Activated CD4-positive, alpha-beta T cell treated with anti-CD3 and anti-CD28 coated beads, Interleukin-2, amount 50 U/mL, for 1 hour (primary cell): ENCODE results near the gene MBP.

Experiments
- DNase-seq: peaks from one replicate; pipeline ENCODE4 v3.0.0-alpha.2; 2020

MBP gene

DNA sequence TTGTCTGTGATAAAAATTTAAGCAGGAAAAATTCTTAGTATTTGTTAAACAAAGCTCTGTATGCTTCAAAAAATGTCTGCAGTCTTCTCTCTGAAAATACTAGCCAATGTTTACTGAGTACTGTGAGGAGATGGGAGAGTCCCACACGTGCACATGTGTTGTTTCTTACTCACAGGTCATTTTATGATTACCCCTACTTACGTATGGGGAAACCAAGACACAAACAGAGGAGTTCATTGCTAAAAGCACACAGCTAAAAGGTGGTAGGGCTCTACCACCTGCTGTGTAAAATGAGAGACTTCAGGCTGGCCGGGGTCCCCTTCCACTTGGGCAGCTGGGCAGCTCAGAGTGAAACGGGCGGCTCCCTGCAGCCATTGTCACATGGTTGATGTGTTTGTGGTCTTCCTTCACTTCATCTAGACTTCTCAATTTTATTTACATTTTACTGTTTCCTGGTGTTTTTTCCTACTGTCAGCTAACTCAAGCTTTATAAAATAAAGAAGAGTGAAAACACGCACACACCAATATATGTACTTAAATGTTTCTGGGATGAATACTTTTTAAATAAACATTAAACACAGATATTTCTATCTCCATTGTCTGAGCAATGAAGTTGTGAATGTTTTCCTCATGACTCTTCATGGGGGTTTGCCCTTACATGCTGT, 71.2 kb downstream of the MBP start:
- DNase-seq = no peak

DNA sequence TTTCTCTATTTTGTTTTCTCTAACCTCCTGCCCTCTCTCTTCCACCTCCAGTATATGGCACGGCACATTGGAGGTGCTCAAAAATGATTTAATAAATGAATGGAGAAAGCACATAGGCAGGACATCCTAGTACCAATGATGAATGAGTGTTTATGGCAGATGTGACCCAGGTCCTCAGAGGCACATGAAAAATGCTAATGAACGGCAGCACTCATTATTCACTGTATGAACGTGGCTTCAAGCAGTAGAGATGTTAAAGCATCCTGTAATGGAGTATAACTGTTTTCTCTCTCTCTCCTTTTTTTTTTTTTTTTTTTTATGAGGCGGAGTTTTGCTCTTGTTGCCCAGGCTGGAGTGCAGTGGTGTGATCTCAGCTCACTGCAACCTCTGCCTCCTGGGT, 72.4 kb downstream of the MBP start:
- no peak for DNase-seq

DNA sequence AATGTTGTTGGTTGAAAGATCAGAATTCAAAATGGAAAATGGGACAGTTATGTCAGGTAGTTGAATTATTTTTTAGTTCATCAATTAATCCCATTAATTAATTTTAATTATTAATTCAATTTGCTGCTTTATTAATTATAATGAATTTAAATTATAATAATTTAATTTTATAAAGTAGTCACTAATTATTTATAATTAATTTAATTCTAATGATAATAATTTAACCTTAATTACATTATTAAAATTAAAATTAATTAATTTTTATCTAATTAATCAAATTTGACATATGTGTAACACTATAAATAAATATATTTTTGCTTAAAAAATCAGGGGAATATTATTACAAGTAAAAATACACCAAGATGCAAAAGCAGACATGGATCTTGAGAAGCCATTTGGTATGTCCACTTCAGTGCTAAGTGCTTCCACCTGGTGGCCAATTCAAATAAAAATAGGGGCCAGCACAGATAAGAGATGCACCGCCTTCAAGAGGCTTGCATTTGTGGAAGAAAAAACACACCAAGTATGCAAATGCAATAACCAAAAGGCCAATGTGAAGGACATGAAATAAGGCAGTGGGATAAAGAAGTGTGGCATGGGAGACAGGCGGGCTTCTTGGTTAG, 73.2 kb downstream of the MBP start:
- DNase-seq = no peak

DNA sequence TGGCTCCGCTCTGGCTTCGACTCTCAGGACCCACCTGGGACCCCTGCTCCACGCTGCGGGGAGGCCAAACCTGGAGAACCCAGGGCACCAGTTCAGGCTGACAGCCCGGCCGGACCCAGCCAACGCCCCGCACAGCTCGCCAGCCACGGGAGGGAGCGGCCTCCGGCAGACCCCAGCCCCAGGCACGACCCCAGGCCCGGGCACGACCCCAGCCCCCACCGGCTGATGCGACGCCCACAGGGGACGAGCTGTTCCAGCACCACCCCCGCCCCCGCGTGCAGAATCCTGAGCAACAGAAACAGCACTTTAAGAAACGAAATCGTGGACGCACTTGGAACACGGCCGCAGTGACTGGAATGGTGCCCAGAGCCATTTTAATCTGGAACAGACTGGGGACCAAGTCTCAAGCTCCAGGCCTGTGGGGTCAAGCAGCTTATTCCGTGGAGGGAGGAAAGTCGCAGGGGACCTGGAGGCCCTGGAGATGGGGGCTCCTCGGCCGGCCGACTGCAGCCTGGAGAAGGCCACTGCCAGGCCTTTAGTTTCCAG, 74.2 kb downstream of the MBP start:
- DNase-seq = no peak

DNA sequence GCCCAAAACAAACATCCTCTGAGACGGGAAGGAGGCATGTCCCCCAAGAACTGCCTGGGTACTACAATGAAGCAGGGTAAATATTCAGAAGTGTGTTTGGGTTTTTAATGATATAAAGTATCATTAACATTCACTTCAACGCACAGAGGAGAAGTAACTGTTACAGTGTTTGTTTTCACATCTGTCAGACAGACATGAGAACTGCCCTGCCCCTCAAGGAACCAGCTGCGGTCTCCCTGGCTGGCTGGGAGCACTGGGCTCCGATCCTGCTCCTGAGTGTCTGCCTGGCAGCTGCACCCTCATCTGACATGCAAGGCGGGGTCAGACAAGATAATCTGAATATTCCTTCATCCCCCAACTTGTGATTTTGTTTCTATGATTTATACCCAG, 75.6 kb downstream of the MBP start:
- DNase-seq = no peak

DNA sequence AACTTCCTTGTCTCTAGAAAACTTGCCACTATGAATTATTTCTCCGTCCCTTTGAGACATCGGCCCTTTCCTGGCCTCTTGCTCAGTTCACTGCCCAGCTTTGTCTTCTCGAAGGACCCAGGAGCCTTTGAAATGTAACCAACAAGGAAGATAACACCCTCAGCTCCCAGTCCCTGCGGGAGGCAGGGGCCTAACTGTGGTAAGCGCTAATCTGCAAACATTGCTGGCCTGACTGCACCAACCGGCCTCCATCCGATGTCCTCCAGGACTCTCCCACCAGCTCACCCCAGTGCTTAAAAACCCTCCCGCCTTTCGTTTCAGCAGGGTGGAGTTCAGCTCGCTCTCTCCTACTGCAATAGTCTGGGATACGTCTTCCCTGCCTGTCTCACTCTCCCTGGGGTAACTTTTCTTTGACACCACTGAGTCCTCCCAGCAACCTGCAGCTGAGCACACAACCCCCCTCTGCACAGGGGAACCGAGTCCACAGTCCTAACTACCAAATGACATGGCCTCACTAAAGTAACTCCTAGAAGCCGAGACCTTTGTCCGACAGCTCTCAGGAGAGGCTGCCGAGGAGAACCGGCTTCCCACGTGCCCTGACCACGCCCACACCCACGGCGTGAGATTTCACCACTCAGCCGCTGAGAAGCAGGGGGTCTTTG, 76.1 kb downstream of the MBP start:
- DNase-seq = no peak

DNA sequence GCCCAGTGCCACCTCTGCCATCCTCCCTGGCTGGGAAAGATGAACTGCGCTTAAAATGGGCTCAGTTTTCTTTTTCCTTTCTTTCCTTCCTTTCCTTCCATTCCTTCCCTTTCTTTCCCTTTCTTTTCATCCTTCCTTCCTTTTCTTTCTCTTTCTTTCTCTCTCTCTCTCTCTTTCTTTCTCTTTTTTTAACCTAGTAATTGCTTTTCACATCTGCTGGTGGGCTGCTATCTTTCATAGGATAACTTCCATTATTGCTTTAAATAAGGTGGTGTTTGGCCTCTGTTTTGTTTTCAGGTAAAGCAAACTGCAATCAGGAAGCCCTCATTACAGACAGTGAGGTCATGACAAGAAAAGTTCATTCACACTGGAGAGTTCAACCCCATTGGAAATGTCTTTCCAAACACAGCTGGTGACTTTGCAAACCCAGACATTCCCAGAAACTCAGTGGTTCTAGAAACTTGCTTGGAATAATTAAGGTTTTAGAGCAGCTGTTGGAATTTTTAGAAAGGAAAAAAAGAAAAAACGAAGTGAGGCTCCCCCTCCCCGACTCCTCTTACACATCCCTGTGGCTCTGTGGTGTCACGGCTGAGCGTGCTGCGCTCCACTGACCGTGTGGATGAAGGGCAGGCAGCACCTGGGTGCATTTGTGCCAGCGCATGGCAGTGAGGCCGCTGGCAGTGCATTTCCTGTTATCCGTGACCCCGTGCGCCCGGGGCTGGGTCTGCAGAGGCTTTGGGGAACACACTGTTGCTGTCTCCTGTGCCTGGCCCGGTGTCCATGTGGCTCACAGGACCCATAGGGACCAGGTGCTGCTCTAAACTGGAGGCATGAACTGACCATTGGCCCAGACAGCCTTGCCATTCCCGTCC, 76.9 kb downstream of the MBP start:
- DNase-seq = no peak

DNA sequence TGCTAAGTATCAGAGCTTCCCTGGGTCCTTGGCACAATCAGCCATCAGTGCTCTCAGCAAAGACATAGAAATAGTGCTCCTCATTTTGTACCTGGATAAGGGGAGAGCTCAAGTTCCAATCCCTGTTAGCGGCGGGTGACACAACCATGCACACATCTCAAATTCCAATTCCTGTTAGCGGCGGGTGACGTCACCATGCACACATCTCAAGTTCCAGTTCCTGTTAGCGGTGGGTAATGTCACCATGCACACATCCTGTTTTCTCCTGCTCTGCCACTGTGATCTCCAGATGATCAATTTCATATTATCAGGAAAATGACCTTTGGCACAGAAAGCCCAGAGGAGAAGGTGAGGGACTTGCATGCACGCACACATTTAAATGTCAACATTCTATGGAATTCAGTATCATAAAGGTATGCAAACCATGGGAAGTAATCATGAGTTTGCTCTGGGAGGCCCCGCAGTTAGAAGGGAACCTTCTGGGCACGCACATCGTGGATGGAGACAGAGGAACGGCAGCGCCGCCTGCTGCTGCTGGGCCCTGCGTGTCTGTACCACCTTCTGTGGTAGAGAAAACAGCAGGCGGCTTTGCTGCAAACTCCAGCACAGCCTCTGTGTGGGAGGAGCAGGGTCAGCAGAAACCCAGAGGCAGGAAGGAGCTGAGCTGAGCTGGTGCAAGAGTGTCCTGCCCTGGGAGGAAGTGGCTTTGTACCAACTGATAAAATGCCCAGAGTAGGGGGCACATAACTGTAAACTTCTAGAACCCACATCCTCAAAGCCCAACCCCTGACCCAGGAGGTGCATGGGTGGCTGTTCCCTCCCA, 77.8 kb downstream of the MBP start:
- peak; percentile 81 for DNase-seq

DNA sequence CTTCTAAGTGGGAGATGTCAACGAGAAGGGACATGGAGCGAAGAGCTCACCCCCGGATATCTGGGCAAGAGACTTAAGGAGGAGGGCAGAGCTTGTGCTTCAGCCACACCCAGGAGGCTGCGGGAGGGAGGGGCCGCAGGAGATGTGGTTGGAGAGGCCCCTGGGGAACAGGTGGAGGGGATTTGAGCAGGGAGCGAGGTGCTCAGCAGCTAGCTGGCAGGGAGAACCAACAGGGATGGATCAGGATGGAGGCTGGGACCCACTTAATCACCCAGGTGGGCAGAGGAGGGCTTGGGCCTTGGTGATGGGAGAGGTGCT, 78.3 kb downstream of the MBP start:
- DNase-seq = peak; percentile 39

DNA sequence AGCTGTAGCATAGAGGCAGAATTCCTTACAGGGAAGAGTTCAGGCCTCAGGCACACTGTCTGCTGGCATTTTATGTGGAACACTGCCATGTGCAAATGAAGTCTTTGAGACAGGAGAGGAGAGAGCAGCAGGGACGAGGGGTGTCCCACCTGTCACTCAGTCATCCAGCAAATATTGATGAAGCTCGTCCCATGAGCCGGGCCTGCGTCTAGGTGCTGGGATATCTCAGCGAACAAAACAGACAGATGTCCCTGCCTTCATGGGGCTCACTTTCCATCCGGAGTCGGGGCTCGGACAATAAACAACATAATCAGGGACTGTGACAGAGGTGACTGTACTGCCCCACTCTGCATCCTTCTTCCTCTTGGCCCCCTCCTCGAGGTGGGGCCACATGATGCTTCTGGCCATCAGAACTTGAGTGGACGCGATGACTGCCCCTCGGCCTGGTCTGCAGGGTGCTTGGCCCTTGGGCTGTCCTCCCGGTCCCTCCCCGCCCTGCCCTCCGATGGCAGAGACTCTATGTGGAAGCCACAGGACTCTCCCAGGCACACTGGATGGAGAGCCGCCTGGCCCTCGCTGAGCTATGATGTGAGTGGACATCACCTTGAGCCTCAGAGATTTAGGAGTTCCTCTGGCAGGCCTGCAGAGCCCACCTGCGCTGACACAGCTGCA, 78.8 kb downstream of the MBP start:
- no peak for DNase-seq

DNA sequence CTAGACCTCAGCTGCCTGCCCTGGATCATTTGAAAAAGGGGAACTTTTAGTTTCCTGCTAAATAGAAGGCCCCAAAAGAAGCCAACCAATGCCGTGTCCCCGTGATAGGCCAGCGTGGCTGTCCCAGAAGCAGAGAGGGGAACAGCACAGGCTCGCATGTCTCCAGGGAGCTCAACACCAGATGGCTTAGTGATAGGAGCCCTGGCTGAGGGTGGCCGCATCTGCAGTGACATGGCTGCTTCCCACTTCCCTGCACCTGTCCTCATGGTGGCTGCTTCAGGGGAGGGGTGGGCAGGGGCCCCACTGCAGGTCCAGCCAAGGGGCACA, 79.6 kb downstream of the MBP start:
- DNase-seq = no peak

DNA sequence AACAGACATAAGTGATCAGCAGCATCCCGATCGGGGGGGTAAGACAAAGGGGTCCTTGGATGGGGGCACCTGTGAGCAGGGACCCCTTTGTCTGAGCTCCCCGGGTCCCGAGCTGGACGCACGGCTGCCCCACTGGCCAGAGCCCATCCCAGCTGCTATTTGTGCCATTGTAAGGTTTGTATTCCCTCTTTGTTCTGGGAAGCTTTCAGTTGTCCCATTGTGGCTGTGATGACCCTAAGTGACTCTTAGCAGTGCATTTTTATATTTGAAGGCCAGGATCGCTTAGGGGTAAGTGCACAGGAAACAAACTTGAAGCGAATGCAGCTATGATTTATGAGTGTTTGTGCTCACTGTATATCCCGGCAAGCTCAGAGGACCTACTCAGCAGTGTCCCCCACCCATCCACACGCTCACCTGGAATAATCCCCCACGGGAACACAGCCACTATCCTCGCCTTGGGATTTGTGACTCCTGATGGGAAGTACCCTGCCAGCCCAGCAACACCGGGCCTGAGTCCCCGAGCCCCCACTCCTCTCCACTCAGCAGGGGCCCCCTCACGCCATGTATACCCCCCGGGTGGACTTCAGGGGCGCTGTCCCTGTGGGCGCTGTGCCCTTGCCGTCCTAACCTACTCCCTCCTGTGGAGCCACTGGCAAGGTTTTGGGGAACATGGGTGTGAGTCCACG, 80.1 kb downstream of the MBP start:
- DNase-seq = no peak

DNA sequence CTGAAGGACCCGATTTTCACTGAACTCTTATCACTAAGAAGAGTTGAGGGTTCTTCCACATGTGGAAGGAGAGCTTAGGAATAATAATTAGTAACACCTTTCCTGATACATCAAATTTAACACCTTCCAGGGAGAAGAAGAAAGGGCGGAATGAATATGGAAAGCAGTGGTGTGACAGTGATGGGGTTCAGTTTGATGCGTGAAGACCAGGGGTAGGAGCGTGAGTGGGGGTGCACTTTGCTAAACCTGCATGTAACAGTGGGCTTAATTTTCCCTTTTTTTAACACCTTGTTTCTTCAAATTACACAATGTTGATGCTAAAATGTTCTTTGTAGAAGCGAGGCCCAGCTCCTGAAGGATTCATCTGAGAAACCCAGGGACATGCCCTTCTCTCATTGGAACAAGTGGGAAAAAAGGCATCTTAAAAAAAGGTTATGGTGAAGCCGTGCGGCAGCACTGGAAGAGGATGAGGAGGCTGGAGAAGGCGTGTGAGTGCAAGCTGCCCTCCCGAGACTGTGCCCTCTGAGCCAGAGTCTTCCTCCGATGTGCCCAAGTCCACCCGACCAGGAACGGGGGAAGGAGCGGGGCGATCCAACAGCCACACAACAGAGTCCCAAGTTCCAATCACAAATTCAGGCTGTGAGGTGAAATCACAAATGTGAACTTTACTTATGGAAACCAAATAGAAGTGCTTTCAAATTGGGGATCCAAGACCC, 80.8 kb downstream of the MBP start:
- no peak for DNase-seq

DNA sequence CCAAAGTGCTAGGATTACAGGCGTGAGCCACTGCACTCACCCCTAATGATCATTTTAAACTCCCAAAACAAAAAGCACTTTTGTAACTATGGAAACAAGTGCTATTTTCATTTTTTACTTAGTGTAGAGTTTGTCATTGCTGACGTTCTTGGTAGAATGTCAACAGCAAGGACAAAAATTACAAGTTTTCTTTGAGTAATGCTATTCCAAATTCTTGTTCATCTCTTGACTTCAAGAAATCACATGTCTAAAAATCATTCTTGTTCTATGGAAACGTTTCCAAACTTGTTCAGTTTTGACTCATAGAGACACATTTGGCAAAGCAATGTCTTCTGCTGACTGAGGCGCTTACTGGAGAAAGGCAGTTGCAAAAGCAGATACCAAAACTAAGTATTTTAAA, 82.6 kb downstream of the MBP start:
- no peak for DNase-seq

DNA sequence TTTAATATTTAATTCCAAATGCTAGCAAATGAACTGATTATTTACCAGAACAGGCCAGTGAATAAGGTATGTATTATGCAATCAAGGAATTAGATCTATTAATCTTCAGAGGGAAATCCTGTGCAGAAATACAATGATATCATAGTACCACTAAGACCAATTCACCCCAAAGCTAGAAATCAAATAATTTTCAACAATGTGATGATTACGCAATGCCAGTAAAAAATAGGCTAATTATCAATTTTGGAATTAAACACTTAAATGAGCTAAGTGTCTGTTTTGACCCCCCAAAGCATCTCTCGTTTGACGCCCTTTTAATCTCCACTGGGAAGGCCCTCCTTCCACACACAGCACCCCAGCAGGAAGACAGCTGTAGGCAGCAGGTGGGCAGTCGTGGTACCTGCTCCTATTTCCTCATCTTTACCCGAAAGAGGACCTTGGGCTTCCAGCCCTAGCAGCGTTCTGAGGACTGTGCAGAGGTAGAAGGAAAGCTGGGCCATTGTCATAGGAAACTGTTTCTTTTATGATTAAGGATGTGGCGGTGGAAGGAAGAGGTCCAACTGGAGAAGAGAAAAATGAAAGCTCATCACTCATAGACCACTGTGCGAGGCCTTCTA, 84.7 kb downstream of the MBP start:
- DNase-seq = no peak

DNA sequence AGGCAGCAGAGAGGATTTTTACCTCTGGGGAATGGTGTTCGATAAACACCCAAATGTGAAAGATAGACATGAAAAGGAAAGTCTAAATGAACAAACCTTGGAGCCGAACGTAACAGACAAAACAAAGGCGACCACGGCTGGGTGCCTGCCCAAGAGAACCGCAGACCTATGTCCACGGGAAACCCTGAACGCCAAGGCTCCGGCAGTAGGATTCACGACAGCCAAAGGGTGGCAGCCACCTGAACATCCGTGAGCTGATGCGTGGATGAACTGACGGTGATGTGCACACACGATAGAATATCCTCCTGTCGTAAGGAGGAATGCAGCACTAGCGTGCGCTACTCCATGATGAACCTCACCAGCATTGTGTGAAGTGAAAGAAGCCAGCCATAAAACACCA, 85.6 kb downstream of the MBP start:
- no peak for DNase-seq

DNA sequence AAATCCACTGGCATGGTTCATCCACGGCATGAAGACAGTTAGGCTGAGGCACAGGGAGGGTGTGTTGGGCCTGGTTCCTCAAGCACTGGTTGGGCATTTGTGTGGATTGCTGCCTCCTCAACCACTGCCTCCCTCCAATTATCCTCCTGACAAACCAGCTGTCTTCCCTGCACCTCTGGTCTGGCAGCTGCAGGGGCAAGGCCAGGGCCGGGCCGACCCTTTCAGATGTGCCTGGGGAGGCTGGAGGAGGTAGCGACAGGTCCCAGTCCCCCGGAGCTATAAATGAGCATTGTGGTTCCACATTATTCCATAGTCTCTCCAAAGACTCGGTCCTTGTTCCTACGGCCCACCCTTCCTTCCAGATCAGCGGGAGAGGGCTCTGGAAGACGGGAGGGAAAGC, 86.2 kb downstream of the MBP start:
- no peak for DNase-seq

DNA sequence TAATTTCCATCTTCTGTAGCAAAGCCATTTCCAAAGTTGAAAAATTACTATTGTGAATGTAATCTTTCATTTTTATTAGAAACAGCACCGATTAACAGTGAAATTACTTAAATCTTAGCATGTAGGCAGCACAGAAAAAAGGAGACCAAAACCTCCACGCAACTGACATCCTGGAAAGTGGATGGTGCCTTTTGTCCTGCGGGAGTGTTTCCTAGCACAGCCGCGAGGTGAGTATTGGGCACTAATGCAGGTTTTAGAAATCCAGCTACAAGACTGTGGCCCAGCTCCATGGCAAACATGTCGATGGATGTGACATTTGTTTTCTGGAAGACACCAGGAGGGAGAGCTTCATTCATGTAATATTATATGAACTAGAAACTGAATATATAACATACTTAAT, 86.9 kb downstream of the MBP start:
- DNase-seq = no peak

DNA sequence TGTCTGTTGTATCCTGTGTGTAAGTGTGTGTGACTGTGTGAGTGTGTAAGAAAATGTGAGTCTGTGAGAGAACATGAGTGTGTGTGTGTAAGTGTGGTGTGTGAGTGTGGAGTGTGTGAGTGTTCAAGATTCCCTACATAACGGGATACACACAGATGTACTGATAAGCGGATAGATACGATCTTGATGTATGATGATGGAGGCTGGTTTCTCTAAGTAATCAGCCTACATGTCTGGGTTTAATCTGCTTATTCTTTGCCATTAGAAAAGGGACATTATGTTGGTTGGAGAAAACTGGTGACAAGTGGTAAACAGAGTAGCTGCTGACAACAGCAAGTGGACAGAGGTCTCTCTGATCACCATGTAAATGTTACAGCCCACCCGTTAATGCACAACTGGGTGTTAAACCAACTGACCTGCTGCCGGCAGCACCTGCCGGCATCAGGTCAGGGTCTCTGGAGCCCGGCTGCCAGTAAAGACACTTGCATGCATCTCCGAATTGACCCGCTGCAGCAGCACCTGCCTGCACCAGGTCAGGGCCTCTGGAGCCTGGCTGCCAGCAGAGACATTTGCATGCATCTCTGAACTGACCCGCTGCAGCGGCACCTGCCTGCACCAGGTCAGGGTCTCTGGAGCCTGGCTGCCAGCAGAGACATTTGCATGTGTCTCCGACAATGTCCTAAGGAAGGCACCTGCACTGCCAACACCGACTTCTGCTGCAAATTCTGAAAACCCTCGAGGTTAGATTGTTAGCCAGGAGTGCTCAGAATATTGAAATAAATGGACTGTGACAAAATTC, 87.5 kb downstream of the MBP start:
- DNase-seq = no peak
